Erythroblast (primary cell): ENCODE measurements around the gene MRC1.

Source experiments
- GATA1 ChIP-seq: IDR thresholded peaks from 2 replicates; pipeline ENCODE4 v1.6.1; 2011; ENCODE audit warnings: low read depth, mild to moderate bottlenecking, control low read depth, low read length, moderate library complexity
- POLR2A ChIP-seq: IDR thresholded peaks from 2 replicates; pipeline ENCODE4 v1.6.1; 2011; ENCODE audit warnings: mild to moderate bottlenecking, low read length

GRCh38 chr10:17817316-17817715, 8.2 kb downstream of the MRC1 start:
- no peak for TF ChIP-seq POLR2A
- TF ChIP-seq GATA1, result no peak
